WTC11 (cell line): Measurements from ENCODE around the gene TTLL11.

Experiments
- ATF1 ChIP-seq: sonication (generic); formaldehyde crosslinking; IDR thresholded peaks from 2 replicates; pipeline ENCODE4 v1.8.1; 2023; ENCODE audit warnings: mild to moderate bottlenecking, moderate library complexity, missing genetic modification reagents
- ATF6 ChIP-seq: sonication (generic); formaldehyde crosslinking; IDR thresholded peaks from 2 replicates; pipeline ENCODE4 v1.8.1; 2023; ENCODE audit warnings: mild to moderate bottlenecking, missing genetic modification reagents
- CTCF ChIP-seq: fragments of 200-600 bp; IDR thresholded peaks from 2 replicates; pipeline ENCODE4 v1.8.0; 2022; ENCODE audit warnings: antibody characterized with exemption
- E2F1 ChIP-seq: sonication (generic); formaldehyde crosslinking; IDR thresholded peaks from 2 replicates; pipeline ENCODE4 v1.8.0; 2022; ENCODE audit warnings: mild to moderate bottlenecking, missing genetic modification reagents
- GTF2I ChIP-seq: fragments of 250-450 bp; sonication (Bioruptor Pico); conservative IDR thresholded peaks from 2 replicates; pipeline ENCODE4 v1.4.0; 2021; ENCODE audit warnings: mild to moderate bottlenecking
- HMGXB4 ChIP-seq: sonication (generic); formaldehyde crosslinking; IDR thresholded peaks from 2 replicates; pipeline ENCODE4 v1.8.1; 2023; ENCODE audit warnings: mild to moderate bottlenecking, moderate library complexity, missing genetic modification reagents
- MAX ChIP-seq: sonication (generic); formaldehyde crosslinking; IDR thresholded peaks from 2 replicates; pipeline ENCODE4 v1.8.0; 2022; ENCODE audit warnings: mild to moderate bottlenecking, missing genetic modification reagents
- NFYB ChIP-seq: sonication (generic); formaldehyde crosslinking; conservative IDR thresholded peaks from 2 replicates; pipeline ENCODE4 v1.8.0; 2022; ENCODE audit warnings: low read depth, missing genetic modification reagents
- TCF7 ChIP-seq: sonication (generic); formaldehyde crosslinking; IDR thresholded peaks from 2 replicates; pipeline ENCODE4 v1.8.0; 2022; ENCODE audit warnings: mild to moderate bottlenecking, low read depth, missing genetic modification reagents, moderate library complexity
- USF1 ChIP-seq: sonication (generic); formaldehyde crosslinking; IDR thresholded peaks from 2 replicates; pipeline ENCODE4 v1.8.0; 2022; ENCODE audit warnings: mild to moderate bottlenecking, missing genetic modification reagents
- ZBTB43 ChIP-seq: sonication (generic); formaldehyde crosslinking; IDR thresholded peaks from 2 replicates; pipeline ENCODE4 v1.8.1; 2023; ENCODE audit warnings: mild to moderate bottlenecking, missing genetic modification reagents
- ZNF121 ChIP-seq: sonication (generic); formaldehyde crosslinking; IDR thresholded peaks from 2 replicates; pipeline ENCODE4 v1.8.0; 2023; ENCODE audit warnings: missing genetic modification reagents
- ZNF317 ChIP-seq: sonication (generic); formaldehyde crosslinking; IDR thresholded peaks from 2 replicates; pipeline ENCODE4 v1.8.1; 2023; ENCODE audit warnings: low read depth, mild to moderate bottlenecking, moderate library complexity, missing genetic modification reagents, borderline replicate concordance
- ZNF416 ChIP-seq: fragments of 250-450 bp; sonication (Bioruptor Pico); IDR thresholded peaks from 2 replicates; pipeline ENCODE4 v1.9.0; 2021; ENCODE audit warnings: mild to moderate bottlenecking, inconsistent platforms

- TF ChIP-seq CTCF (no peak), MAX (CRISPR knock-in tag) (no peak), ZBTB43 (CRISPR knock-in tag) (no peak), ATF6 (no peak), ZNF121 (no peak), ZNF416 (CRISPR knock-in tag) (no peak), TCF7 (CRISPR knock-in tag) (no peak), ATF1 (CRISPR knock-in tag) (no peak), USF1 (CRISPR knock-in tag) (no peak), ZNF317 (CRISPR knock-in tag) (no peak), E2F1 (CRISPR knock-in tag) (no peak), GTF2I (CRISPR knock-in tag) (no peak), NFYB (CRISPR knock-in tag) (no peak), HMGXB4 (CRISPR knock-in tag) (no peak)
These were observed 62.8 kb downstream of the TTLL11 start for GRCh38 chr9:122030357-122030756.
